ENCODE data around the gene CSNK1G1.
"Not testable (repeated sequence)": the region's sequence is repeated elsewhere in the genome, so short reads cannot be mapped to it uniquely, and the experiment has no call there.

CSNK1G1 gene

GRCh38 chr15:64127521-64128270, 228.3 kb downstream of the CSNK1G1 start:
- DNase-seq, result no peak

GRCh38 chr15:64125978-64126377, 230.0 kb downstream of the CSNK1G1 start:
- no peak for DNase-seq

DNA sequence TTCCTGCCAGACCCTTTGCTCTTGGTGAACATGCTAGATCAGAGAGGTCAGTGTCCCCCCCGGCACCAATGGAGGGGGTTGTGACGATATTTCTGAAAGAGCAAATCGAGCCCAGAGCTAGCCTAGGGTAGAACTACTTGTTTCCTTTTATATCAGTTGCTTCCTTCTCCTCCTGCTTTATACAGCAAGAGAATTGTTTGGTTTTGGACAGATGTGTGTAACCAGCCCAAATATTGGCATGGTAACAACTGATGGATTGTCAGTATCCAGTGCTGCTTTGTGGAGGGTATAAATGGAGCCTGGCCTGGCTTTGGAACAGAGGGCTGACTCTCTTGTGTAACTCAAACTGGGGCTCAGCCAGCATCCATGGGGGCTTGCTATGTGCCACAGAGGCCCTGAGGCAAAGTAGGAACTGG, 233.0 kb downstream of the CSNK1G1 start:
- no peak for DNase-seq

GRCh38 chr15:64122444-64122843, 233.5 kb downstream of the CSNK1G1 start:
- DNase-seq, result no peak

GRCh38 chr15:64121614-64122013, 234.4 kb downstream of the CSNK1G1 start:
- no peak for DNase-seq

DNA sequence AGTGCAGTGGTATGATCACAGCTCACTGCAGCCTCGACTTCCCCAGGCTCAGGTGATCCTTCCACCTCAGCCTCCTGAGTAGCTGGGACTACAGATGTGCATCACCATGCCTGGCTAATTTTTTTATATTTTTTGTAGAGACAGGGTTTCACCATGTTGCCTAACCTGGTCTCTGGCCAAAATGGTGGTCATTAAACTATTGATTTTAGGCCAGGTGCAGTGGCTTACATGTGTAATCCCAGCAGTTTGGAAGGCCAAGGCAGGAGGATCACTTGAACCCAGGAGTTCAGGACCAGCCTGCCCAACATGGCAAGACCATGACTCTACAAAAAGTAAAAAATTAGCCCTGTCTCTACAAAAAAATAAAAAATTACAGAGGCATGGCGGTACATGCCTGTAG, 235.7 kb downstream of the CSNK1G1 start:
- not testable (repeated sequence) for DNase-seq

GRCh38 chr15:64117759-64118487, 238.1 kb downstream of the CSNK1G1 start:
- no peak for DNase-seq

Data from stimulated activated CD4-positive, alpha-beta T cell treated with anti-CD3 and anti-CD28 coated beads, Interleukin-1b, Interleukin-23, amount 100 ng/mL, for 48 hours (primary cell).